ENCODE measurements around the gene IQGAP2.

Gene IQGAP2

DNA sequence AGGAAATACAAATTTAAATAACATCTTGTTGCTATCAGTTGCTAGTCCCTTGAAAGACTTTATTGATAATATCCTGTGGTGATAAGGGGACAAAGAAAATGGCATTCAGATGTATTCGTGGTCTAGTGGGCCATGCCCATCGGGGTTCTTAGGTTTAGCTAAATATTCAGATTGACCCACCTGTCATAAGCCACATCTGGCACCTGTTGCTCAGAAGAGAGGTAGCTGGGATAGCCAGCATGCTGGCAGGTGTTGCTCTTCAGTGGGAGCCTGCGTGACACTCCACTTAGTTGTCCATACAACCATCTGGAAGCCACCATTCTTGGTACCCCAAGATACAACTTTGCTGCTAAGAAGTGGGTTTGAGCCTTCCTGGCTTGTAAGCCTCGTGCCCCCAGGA lies 183.4 kb downstream of the IQGAP2 start:
- TF ChIP-seq, protein P1, sequence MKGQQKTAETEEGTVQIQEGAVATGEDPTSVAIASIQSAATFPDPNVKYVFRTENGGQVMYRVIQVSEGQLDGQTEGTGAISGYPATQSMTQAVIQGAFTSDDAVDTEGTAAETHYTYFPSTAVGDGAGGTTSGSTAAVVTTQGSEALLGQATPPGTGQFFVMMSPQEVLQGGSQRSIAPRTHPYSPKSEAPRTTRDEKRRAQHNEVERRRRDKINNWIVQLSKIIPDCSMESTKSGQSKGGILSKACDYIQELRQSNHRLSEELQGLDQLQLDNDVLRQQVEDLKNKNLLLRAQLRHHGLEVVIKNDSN (IDR thresholded peaks at IDR 0.05), result no peak
- no peak for TF ChIP-seq TCF12 (IDR thresholded peaks at IDR 0.05; ENCODE audit: low read depth)
- no peak for TF ChIP-seq ZBTB7A (IDR thresholded peaks at IDR 0.05; ENCODE audit: low read depth)
- TF ChIP-seq YY1 (IDR thresholded peaks at IDR 0.05; ENCODE audit: low read depth), result no peak
- TF ChIP-seq FOXM1 (IDR thresholded peaks at IDR 0.05; ENCODE audit: borderline replicate concordance, low read depth), result no peak
- no peak for TF ChIP-seq CEBPB (IDR thresholded peaks at IDR 0.05)
- no peak for TF ChIP-seq NFIC (IDR thresholded peaks at IDR 0.05)
- TF ChIP-seq CREB1 (IDR thresholded peaks at IDR 0.05; ENCODE audit: low read depth), result no peak
- no peak for TF ChIP-seq REST (IDR thresholded peaks at IDR 0.05; ENCODE audit: low read depth)
- TF ChIP-seq TEAD4 (IDR thresholded peaks at IDR 0.05), result no peak
- no peak for TF ChIP-seq TAF1 (IDR thresholded peaks at IDR 0.05; ENCODE audit: low read depth)
- no peak for TF ChIP-seq RAD21 (IDR thresholded peaks at IDR 0.05; ENCODE audit: low read depth)
- TF ChIP-seq EP300 (IDR thresholded peaks at IDR 0.05; ENCODE audit: borderline replicate concordance), result no peak

- TF ChIP-seq YY1 (IDR thresholded peaks at IDR 0.05; ENCODE audit: low read depth) (no peak), NFIC (IDR thresholded peaks at IDR 0.05) (no peak), MAX (IDR thresholded peaks at IDR 0.05) (no peak), ZBTB7A (IDR thresholded peaks at IDR 0.05; ENCODE audit: low read depth) (no peak), TAF1 (IDR thresholded peaks at IDR 0.05; ENCODE audit: low read depth) (no peak), CREB1 (IDR thresholded peaks at IDR 0.05; ENCODE audit: low read depth) (no peak), CEBPB (IDR thresholded peaks at IDR 0.05) (no peak), FOXM1 (IDR thresholded peaks at IDR 0.05; ENCODE audit: borderline replicate concordance, low read depth) (no peak)
Measured at GRCh38 chr5:76590027-76590426, 186.9 kb downstream of the IQGAP2 start.

DNA sequence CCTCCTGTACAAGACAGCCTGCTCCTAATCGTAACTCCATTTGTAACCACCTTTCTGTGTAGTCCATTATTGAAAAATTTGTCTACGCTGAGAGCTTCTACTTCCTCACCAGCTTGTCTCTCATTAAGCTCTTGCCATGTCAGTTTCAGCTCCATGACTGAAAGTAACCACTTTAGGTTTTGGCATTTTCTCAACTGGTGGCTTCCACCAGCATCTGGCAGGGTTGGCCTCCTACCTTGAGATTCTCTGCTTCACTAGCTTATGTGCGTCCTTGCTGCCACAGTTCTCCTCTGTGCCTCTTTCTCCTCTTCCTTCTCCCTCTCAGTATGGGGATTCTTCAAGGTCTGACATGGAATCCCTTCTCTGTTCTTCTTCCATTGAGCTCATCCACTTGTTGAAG lies 188.3 kb downstream of the IQGAP2 start:
- no peak for TF ChIP-seq REST (IDR thresholded peaks at IDR 0.05; ENCODE audit: low read depth)
- no peak for TF ChIP-seq CREB1 (IDR thresholded peaks at IDR 0.05; ENCODE audit: low read depth)
- TF ChIP-seq ZBTB7A (IDR thresholded peaks at IDR 0.05; ENCODE audit: low read depth), result no peak
- TF ChIP-seq YY1 (IDR thresholded peaks at IDR 0.05; ENCODE audit: low read depth), result no peak
- no peak for TF ChIP-seq TEAD4 (IDR thresholded peaks at IDR 0.05)
- TF ChIP-seq, protein P1 (IDR thresholded peaks at IDR 0.05), result no peak
- TF ChIP-seq EGR1 (IDR thresholded peaks at IDR 0.05), result no peak
- TF ChIP-seq FOXM1 (IDR thresholded peaks at IDR 0.05; ENCODE audit: borderline replicate concordance, low read depth), result no peak

- TF ChIP-seq EP300 (IDR thresholded peaks at IDR 0.05; ENCODE audit: borderline replicate concordance) (no peak), TCF12 (IDR thresholded peaks at IDR 0.05; ENCODE audit: low read depth) (no peak), EGR1 (IDR thresholded peaks at IDR 0.05) (no peak)
- TF ChIP-seq, protein P1 (IDR thresholded peaks at IDR 0.05), result no peak
Measured at GRCh38 chr5:76592692-76593091, 189.6 kb downstream of the IQGAP2 start.

DNA sequence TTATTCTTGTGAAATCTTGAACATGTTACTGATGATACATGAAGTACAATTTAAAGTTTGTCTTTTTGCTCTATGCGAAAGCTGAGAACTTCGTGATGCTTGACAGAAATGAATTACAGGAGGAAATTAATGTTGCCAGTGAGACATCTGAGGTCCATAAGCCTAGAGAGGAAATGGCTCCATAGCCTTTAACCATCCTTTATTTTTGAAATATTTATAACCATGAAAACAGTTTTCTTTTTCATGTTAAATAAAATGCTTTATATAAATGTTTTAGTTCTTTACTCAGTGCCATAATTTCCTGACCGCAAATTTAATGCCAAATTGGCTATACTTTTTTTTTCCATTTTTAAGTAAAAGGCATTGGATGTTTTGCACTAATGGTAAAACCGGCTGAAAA lies 191.0 kb downstream of the IQGAP2 start:
- TF ChIP-seq, protein P1 (IDR thresholded peaks at IDR 0.05), result no peak
- TF ChIP-seq FOXM1 (IDR thresholded peaks at IDR 0.05; ENCODE audit: borderline replicate concordance, low read depth) (no peak), NFIC (IDR thresholded peaks at IDR 0.05) (no peak), RAD21 (IDR thresholded peaks at IDR 0.05; ENCODE audit: low read depth) (no peak), YY1 (IDR thresholded peaks at IDR 0.05; ENCODE audit: low read depth) (no peak), REST (IDR thresholded peaks at IDR 0.05; ENCODE audit: low read depth) (no peak), CEBPB (IDR thresholded peaks at IDR 0.05) (no peak), EP300 (IDR thresholded peaks at IDR 0.05; ENCODE audit: borderline replicate concordance) (no peak), TEAD4 (IDR thresholded peaks at IDR 0.05) (no peak), TAF1 (IDR thresholded peaks at IDR 0.05; ENCODE audit: low read depth) (no peak), EGR1 (IDR thresholded peaks at IDR 0.05) (no peak), CREB1 (IDR thresholded peaks at IDR 0.05; ENCODE audit: low read depth) (no peak), MAX (IDR thresholded peaks at IDR 0.05) (no peak), TCF12 (IDR thresholded peaks at IDR 0.05; ENCODE audit: low read depth) (no peak), ZBTB7A (IDR thresholded peaks at IDR 0.05; ENCODE audit: low read depth) (no peak)
